Activated naive CD8-positive, alpha-beta T cell treated with anti-CD3 and anti-CD28 coated beads, Interleukin-2, amount 50 U/mL, for 16 hours (primary cell): ENCODE data around the gene PHLDA1.
A peak's percentile ranks its signal among the peaks of the same experiment; 100 is the strongest.

ENCODE experiments used
- DNase-seq: peaks from one replicate; pipeline ENCODE4 v3.0.0-alpha.2; 2020; ENCODE audit warnings: low read depth, low spot score

PHLDA1 gene

DNA sequence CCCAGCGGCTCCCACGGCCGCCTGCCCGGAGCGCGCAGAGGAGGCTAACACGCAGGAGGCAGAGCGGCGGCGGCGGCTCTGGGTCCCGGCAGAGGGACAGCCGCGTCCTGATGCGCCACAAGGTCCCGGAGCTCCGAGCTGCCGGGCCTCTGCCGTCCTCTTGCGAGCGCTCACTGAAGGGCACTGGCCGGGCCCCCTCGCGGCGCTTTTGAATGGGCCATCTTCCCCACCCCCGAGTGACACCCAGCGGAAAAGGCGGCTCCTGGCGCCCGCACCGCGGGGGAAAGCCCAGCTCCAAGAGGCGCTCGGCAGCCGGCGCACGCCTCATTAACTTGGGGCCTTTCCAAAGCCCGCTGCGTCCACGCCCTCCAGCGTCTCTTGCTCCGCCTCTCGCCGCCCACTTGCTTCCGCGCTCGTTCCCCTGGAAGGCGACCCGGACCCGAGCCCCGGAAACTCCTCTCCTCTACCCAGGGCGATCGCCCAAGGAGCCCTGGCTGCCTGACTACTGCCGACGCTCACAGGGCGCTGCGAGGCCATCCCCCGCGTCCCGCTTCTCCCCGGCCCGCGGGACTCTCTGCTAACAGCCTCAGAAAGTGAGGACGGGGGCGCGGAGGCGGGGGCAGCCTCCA lies at the start of gene PHLDA1:
PHLDA1 (minus strand) TSS at position 363 of the 629 bp plus-strand sequence.
- DNase-seq = peak; percentile 91

DNA sequence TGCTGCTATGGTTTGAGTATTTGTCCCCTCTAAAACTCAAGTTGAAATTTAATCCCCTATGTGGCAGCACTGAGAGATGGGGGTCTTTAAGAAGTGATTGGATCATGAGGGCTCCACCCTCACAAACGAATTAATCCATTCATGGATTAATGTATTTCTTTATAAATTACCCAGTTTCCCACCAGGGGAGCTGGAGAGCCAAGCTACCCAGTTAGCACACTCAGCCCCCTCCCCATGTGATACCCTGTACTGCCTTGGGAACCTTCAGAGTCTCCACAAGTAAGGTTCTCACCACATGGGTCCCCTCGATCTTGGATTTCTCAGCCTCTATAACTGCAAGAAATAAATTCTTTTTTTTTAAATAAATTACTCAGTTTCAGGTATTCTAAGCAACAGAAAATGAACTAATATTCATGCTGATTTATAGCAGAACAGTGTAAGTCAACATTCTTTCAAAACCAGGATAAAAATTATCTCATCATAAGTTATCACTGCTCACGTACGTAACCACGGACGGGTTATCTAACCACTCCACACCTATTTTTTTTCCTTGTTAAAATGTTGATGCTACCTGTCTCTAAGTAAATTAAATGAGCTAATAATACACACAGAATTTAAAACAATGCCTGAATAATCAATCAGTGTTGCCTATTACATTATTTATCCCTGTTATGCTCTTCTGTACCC lies 49.3 kb upstream of the PHLDA1 start:
- no peak for DNase-seq

DNA sequence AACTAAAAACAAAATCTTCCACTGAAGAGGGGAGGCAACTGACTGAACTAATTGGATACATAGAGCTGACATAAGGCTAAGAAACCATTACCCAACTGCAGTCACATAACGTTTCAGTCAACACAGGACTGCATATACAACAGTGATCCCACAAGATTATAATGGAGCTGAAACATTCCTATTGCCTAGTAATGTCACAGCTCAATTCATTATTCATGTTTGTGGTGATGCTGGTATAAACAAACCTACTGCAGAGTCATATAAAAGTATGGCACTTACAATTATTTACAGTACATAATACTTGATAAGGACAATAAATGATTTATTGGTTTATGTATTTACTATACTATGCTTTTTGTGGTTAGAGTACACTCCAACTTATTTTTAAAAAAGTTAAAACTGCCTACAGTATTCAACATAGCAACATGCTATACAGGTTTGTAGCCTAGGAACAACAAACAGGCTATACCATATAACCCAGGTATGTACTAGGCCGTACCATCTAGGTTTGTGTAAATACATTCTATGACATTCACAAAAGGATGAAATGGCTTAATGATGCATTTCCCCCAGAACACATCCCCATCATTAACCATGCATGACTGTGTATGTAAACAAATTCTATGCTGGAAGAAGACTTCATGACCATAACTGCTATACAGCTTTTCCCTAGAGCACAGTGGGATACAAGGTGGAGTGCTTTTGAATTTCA lies 48.6 kb upstream of the PHLDA1 start:
- DNase-seq = no peak

DNA sequence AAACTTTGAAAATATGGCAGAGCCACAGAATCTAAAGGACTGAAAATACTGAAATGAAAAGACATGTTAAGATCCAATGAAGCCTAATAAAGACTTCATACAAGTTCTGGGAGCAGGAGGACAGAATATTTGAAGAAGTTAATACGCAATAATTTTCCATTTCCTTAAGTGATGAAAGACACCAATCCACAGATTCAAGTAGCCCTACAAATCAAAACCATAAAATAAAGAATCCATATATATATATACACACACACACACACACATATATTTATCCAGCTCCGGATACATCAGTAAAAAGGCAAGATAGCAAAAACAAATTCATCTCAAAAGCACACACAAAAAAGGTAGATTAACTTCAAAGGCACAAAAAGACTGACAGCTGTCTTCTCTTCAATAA lies 47.2 kb upstream of the PHLDA1 start:
- no peak for DNase-seq

DNA sequence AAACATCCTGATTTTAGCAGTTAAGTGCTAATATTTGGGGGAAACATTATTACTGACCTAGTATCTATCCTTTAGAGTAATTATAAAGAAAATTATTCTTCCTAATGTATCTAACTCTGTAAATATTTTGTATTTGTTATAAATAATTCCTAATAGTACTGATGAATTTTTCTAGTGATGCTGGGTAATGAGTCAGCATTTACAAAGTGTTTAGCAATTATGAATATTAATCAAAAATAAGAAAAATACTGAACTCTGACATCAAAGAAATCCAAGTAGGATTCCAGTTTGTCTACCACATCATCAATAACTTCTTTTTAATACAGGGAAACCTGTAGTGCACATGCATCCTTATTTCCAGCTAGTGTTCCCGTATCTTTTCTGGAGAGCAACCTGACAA lies 43.9 kb upstream of the PHLDA1 start:
- no peak for DNase-seq

DNA sequence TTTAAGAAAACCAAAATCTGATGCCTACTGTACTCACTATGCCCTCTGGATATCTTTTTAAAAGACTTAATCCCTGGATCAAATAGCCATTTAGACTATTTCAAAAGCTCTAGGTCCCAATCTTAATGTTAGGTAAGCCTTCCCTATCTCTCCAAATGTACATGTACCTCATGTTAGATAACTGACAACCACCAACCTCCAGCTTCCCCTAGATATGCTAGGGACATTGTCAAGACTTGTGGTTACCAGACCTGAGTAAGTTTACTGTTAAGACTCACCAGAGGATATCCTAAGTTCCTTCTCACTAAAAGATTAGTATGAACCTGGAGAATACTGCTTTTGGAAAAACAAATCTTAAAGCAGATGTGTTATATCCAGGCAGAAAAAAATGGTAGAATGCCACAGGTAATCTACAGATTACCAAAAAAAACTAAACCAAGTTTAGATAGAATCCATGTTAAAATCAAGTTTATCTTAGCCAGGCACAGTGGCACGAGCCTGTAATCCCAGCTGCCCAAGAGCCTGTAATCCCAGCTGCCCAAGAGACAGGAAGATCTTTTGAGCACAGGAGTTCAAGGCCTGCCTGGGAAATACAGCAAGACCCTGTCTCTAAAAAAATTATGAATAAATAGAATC lies 43.2 kb upstream of the PHLDA1 start:
- no peak for DNase-seq

DNA sequence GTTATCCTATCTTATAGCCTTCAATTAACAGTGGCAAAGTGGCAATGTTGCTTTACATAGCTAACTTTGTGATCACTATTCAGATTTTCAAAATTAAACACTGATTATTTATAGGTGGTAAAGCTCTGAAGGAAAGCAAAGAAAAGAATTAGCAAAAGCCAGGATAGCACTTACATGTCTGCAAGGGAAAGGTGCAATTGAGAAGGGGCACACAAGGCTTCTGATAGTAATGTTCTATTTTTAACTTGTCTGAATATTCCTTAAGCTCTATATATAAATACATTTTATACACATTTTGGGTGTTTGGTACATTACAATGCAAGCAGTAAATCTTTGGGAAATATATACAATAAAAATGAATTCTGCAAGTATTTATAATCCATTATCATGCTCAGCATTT lies 42.0 kb upstream of the PHLDA1 start:
- no peak for DNase-seq

DNA sequence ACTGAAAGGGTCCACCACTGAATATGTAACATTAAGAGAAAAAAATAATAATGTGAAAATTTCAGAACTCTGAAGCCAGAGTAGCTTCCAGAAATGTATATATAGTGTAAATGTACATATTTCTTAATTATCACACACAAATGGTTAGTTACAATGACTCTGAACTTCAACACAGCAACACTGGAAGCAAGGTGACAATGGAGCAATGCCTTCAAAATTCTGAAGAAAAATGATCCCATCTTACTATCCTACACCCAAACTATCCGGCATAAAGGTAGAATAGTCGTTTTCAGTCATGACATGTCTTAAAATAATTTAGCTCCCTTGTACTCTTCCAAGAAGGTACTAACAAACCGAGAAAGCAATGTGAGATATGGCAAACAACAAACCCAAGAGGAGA lies 41.0 kb upstream of the PHLDA1 start:
- DNase-seq = no peak

DNA sequence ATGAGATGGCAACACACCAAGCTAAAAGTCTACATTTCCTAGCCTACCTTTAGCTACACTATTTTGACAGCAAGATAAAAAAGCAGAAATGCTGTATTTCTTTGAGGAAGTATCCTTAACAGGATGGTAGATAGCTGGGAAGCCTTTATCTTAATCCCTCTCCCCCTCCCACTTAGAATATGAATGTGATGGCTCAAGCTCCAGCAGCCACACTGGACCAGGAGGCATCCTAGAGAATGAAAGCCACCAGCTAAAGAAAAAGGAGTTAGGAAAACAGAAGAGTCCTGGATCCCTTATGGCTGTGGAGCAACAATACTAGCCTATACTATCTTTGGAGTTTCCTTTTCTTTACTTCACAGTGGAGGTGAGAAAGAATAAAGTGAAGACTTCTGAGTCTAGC lies 37.8 kb upstream of the PHLDA1 start:
- no peak for DNase-seq

DNA sequence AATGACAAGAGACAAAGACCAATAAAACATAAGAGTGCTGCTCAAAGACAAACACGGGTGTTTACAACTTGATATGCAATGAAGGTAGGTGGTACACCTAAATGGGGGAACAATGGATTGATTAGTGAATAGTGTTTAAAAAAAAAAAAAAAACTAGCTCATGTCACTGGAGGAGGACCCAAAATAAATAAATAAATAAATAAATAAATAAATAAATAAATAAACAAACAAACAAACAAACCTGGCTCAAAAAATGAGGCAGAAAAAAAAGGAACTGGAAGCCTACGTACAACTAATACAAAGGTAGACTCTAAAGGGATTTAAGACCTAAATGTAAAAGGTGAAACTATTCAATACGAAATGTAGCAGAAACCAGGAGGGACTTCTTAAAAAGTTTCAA lies 34.3 kb upstream of the PHLDA1 start:
- DNase-seq = no peak

DNA sequence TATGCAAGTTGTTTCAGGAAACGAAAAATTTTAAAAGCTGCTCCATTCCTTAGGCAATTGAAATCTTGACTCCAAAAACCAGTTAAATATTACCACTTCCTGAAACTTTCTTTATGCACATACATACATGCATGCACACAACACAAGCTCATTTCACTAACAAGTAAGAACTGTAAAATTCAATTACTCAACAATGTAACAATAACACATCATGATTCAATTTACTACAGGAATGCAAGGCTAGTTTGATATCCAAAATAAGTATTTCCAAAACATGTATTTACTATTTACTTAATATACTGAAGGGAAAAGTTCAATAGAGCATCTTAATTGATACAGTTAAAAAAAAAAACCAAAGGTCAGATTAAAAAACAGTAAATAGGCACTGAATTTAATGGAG lies 33.3 kb upstream of the PHLDA1 start:
- DNase-seq = no peak

DNA sequence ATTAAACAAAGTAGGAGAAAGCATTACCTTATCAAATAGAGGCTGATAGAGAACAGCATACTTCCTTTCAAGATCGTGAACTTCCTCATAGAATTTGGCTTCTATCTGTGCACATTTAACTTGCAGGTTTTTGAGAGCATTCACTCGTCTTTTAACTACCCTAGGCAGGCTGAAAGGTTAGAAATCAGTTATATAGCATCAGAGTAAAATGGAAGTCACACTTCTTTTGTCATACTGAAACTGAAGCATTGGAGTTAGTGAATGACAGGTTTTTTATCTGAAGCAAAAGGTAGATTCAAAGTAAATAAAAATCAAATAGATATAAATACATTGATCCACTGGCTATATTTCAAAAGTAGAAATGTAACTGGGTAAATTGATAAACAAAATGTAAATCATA lies 28.5 kb upstream of the PHLDA1 start:
- DNase-seq = no peak

DNA sequence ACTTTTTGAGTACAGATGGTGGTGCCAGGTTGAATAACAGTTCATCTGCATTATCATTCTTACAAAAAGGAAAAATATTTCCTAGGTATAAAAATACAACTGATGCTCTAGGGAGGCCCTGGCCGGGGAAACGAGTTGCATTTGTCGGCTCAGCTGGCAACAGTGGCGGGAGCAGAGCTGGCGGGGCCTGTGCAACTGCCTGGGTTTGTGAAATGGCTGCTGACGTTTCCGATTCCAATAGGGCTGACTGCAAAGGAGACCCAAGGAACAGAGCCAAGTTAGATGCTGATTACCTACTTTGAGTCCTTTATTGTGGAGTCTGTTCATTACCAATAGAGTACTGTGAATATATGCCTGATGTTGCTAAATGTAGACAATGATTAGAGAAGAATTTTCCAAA lies 25.8 kb upstream of the PHLDA1 start:
- no peak for DNase-seq

DNA sequence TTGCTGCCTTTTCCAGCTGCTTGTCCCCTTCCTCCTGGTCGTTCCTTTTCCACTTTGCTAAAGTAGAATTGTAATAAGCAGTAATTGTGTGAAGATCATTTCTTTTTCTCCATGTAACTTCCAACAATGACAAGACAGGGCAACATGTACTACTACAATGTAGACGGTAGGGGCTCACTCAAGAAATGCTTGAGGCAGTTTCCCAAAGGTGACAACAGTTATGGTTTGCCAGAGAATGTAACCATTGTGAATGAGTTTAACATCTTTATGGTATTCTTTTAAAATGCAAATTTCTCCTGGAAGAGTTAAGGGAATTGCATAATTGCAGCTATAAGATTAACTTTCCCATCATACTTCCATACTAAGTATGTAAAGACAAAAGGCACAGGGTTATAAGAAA lies 23.8 kb upstream of the PHLDA1 start:
- DNase-seq = no peak

DNA sequence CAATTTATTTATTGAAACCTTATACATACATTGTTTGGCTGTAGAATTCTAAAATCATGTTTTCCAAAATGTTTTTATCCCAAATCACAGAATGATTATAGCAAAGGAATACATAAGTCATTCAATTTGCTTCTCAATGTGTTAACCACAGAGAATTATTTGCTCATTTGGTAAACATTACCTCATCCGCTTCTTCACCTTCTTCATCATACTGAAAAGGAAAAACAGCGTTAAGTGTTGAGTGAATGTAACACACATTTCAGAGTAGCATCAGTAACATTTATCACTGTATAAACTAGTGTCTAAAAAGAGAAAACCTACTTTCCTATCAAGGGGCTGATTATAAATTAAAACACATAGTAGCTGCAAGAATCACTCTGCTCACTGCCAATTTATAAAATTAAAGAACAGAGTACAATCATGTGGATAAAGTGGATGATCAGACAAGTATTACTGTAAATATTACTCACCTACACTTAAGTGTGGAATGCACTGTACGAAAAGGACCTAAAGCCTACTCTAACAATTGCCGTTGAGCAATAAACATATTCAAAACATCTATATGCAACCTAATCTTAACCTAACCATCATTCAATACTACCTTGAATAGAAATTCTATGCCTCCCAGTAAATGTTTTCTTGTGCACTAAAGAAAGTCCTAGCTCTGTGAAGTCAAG lies 18.1 kb upstream of the PHLDA1 start:
- DNase-seq = no peak

DNA sequence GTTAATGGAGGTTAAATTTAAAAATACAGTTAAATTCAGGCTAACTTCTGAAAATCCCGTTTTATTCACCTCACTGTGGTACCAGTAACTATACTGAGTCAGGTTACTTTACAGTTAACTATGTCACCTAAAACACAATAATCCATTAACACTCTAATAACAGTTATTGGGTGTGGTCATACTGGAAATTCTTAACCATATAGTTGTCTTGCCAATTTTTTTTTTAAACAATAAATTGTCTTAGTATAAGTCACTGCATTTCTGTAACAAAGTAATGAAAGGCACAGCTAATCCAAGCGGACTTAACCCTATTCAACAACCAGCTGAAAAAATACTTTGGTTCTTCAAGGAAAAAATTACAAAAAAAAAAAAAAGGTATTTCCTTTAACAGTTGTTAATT lies 16.2 kb upstream of the PHLDA1 start:
- DNase-seq = no peak

DNA sequence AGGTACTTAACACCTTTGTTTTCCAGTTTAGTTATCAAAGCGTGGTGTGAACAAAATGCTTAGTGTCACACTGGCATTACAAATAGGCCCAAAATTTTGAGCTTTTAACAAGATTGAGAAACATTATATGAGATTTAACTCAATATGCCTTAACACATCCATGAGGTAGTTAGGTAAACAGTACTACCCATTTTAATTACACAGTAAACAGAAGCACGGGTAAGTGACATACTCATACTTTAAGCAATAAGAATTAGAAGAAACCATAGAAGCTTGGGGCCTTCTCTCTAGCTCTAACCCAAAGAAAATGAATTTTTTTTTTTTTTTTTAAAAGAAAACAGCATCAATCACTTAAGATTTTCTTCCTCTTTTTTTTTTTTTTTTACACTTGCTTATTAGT lies 15.5 kb upstream of the PHLDA1 start:
- no peak for DNase-seq

DNA sequence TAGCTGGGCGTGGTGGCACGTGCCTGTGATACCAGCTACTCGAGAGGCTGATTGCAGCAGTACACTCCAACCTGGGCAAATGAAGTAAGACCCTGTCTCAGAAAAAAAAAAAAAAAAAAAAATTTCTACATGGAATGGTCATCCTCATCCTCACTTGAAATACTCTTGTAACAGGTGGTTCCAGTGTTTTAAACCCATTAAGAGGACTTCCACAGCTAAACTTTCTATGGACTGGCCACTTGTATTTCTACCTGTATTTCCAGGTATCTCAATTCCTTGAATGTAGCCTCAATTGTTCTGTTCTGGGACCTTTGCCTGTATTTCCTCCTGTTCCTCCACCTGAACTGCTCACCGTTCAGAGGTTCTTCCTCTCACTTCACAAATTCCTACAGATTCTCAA lies 11.8 kb upstream of the PHLDA1 start:
- no peak for DNase-seq

DNA sequence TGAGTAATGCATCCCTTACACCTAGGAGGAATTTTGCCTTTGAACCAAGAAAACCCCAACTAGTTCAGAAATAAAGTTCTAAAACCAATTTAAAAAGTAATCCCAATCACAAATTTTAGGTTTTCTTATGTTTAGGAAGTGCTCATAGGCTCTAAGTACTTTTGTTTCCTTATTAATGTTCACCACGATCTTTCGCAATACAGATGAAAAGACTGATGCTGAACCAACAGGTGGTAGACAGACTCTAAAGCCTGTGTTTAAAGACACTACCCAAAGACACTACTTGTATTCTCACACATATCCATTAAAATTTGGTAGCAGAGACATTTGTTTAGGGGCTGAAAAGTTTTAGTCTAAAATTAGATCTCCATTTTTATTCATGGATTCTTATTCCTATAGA lies 10.6 kb upstream of the PHLDA1 start:
- no peak for DNase-seq

DNA sequence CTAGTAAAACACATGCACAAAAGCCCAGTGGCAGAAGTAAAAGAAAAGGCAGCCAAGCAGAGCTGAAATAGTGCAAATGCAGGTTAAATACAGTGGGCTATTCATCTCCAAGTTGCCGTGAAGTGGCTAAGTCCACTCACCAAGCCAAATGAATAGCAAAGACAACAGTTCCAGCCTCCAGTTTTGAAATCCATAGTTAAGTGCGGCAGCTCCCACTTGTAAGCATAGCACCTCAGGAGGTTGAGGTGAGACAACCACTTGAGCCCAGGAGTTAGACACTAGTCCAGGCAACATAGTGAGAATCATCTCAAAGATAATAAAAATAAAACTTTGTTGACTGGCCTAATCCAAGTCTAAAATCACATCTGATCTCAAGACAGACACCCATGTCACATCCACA lies 9.8 kb upstream of the PHLDA1 start:
- no peak for DNase-seq

DNA sequence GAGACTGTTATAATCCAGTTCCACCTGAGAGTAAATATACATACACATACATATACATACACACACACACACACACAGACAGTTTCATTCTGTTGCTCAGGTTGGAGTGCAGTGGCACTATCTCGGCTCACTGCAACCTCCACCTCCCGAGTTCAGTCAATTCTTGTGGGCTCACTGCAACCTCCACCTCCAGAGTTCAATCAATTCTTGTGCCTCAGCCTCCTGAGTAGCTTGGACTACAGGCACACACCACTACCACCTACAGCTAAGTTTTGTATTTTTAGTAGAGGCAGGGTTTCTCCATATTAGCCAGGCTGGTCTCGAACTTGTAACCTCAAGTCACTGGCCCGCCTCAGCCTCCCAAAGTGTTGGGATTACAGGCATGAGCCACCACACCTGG lies 8.9 kb upstream of the PHLDA1 start:
- no peak for DNase-seq

DNA sequence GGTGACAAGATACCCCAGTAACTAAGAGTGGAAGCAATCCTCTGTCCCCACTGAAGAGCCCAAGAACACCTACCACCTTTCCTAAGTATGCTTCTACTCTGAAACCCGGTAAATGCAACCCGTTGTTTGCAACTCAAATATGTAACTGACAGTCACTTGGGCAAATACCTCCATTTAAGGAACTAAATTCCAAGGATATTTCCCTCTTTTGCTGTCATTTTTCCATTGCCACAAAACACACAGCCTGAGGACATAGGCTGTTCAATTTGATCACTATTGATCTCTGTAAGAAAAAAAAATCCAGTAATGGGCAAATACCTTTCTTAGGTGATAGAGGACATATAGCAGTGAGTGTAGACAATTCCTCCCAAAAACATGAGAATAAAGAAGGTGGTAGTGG lies 6.6 kb upstream of the PHLDA1 start:
- no peak for DNase-seq
